Stimulated activated CD4-positive, alpha-beta T cell treated with anti-CD3 and anti-CD28 coated beads, Interleukin-4, amount 100 ng/mL, for 24 hours (primary cell): ENCODE data around the gene VAV2.

Source experiments
- DNase-seq: peaks from one replicate; pipeline ENCODE4 v3.0.0-alpha.2; 2020

VAV2 gene

GRCh38 chr9:133717113-133718031 is 274.8 kb downstream of the VAV2 start:
- no peak for DNase-seq

- DNase-seq, result no peak
Observed at GRCh38 chr9:133716564-133717112, 275.5 kb downstream of the VAV2 start.

GRCh38 chr9:133715866-133716563 is 276.1 kb downstream of the VAV2 start:
- peak; percentile 25 for DNase-seq

GRCh38 chr9:133715295-133715865 is 276.7 kb downstream of the VAV2 start:
- DNase-seq, result no peak

GRCh38 chr9:133714606-133715294 is 277.4 kb downstream of the VAV2 start:
- no peak for DNase-seq

- no peak for DNase-seq
Observed at GRCh38 chr9:133713960-133714495, 278.1 kb downstream of the VAV2 start.

- DNase-seq, result no peak
Observed at GRCh38 chr9:133713150-133713959, 278.8 kb downstream of the VAV2 start.

GRCh38 chr9:133712221-133713100 is 279.7 kb downstream of the VAV2 start:
- no peak for DNase-seq
